ENCODE results near the gene NTN1.

DNA sequence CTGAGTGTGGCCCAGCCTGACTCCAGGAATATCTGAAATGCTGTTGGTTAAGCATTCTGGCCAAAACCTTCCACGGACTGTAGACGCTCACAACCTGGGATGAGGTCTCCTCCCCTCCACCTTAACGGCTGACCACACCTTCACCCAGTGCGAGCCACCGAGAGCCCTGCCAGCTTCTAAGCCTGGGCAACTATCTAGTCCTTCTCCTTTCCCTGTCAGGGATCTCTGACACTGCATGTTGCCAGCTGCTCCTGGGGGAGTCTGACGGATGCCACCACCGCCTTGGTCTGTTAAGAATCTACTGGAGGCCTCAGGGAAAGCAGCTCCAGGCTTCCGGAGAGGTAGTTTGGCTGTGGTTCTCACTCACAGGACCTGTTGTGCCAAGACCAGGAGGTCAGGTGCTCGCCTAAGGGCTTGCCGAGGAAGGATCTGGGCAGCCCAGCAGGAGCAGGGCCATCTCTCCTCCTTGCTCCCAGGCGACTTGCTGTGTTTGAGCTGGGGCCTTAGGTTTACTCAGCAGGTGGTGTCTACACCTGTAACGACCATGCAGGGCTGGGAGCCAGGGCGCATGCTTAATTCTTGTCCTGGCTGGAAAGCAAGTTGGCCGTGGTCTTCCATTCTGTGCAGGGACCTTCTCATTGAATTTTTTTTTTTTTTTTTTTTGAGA lies 111.8 kb downstream of the NTN1 start:
- TF ChIP-seq, protein P1, sequence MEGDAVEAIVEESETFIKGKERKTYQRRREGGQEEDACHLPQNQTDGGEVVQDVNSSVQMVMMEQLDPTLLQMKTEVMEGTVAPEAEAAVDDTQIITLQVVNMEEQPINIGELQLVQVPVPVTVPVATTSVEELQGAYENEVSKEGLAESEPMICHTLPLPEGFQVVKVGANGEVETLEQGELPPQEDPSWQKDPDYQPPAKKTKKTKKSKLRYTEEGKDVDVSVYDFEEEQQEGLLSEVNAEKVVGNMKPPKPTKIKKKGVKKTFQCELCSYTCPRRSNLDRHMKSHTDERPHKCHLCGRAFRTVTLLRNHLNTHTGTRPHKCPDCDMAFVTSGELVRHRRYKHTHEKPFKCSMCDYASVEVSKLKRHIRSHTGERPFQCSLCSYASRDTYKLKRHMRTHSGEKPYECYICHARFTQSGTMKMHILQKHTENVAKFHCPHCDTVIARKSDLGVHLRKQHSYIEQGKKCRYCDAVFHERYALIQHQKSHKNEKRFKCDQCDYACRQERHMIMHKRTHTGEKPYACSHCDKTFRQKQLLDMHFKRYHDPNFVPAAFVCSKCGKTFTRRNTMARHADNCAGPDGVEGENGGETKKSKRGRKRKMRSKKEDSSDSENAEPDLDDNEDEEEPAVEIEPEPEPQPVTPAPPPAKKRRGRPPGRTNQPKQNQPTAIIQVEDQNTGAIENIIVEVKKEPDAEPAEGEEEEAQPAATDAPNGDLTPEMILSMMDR (IDR thresholded peaks at IDR 0.05): no peak
- no peak for TF ChIP-seq POLR2A (IDR thresholded peaks at IDR 0.05)
